MM.1S (cell line): ENCODE measurements around the gene KIF16B.

ENCODE experiments used
- DNase-seq: peaks from one replicate; pipeline ENCODE4 v3.0.0-alpha.2; 2015
- H2AFZ ChIP-seq: fragments of 300-600 bp; sonication (generic); 2 replicates; pipeline ENCODE4 v1.6.0; 2016; ENCODE audit warnings: antibody characterized with exemption, low read length
- H3F3A ChIP-seq: fragments of 300-600 bp; sonication (generic); 2 replicates; pipeline ENCODE4 v1.6.1; 2016; ENCODE audit warnings: mild to moderate bottlenecking, antibody characterized with exemption, low read length, moderate library complexity, mixed read lengths; ENCODE audit not compliant: insufficient read depth
- H3K27ac ChIP-seq: fragments of 300-600 bp; sonication (generic); 2 replicates; pipeline ENCODE4 v1.5.1; 2016; ENCODE audit warnings: mild to moderate bottlenecking, low read length
- H3K27me3 ChIP-seq: fragments of 300-600 bp; sonication (generic); replicated peaks from 2 replicates; pipeline ENCODE4 v1.6.0; 2016; ENCODE audit warnings: low read length; ENCODE audit not compliant: insufficient read depth
- H3K36me3 ChIP-seq: fragments of 300-600 bp; sonication (generic); replicated peaks from 2 replicates; pipeline ENCODE4 v1.6.1; 2016; ENCODE audit warnings: mild to moderate bottlenecking, low read length, mixed read lengths; ENCODE audit not compliant: insufficient read depth
- H3K4me1 ChIP-seq: fragments of 300-600 bp; sonication (generic); 2 replicates; pipeline ENCODE4 v1.6.1; 2016; ENCODE audit warnings: low read length, mixed read lengths
- H3K4me2 ChIP-seq: fragments of 300-600 bp; sonication (generic); 2 replicates; pipeline ENCODE4 v1.6.0; 2016; ENCODE audit warnings: low read depth, low read length
- H3K4me3 ChIP-seq: fragments of 300-600 bp; sonication (generic); 2 replicates; pipeline ENCODE4 v1.5.1; 2016; ENCODE audit warnings: low read length, mixed read lengths
- H3K79me2 ChIP-seq: fragments of 300-600 bp; sonication (generic); 2 replicates; pipeline ENCODE4 v1.6.1; 2016; ENCODE audit warnings: mixed run types, low read length, mixed read lengths
- H3K9ac ChIP-seq: fragments of 300-600 bp; sonication (generic); 2 replicates; pipeline ENCODE4 v1.6.1; 2016; ENCODE audit warnings: low read length, mixed read lengths
- H3K9me2 ChIP-seq: fragments of 300-600 bp; sonication (generic); replicated peaks from 2 replicates; pipeline ENCODE4 v1.6.1; 2016; ENCODE audit warnings: mild to moderate bottlenecking, low read length, mixed read lengths; ENCODE audit not compliant: insufficient read depth
- H3K9me3 ChIP-seq: fragments of 300-600 bp; sonication (generic); replicated peaks from 2 replicates; pipeline ENCODE4 v1.6.1; 2016; ENCODE audit warnings: mild to moderate bottlenecking, low read length, mixed read lengths; ENCODE audit not compliant: insufficient read depth
- H4K20me1 ChIP-seq: fragments of 300-600 bp; sonication (generic); 2 replicates; pipeline ENCODE4 v1.6.1; 2016; ENCODE audit warnings: mild to moderate bottlenecking, low read length, moderate library complexity, mixed read lengths; ENCODE audit not compliant: insufficient read depth
- EZH2 ChIP-seq: fragments of 300-600 bp; sonication (generic); optimal IDR thresholded peaks from 2 replicates; pipeline ENCODE3; 2017; ENCODE audit warnings: low read depth, mild to moderate bottlenecking, antibody characterized with exemption, low read length, mixed read lengths
- EZH2phosphoT487 ChIP-seq: fragments of 300-600 bp; sonication (generic); IDR thresholded peaks from 2 replicates; pipeline ENCODE4 v1.6.1; 2018; ENCODE audit warnings: antibody characterized with exemption, low read length
- TF ChIP-seq, protein P1 (sequence below): fragments of 300-600 bp; sonication (generic); IDR thresholded peaks from 2 replicates; pipeline ENCODE4 v1.5.1; 2016; ENCODE audit warnings: antibody characterized with exemption, low read length, mixed read lengths

The KIF16B gene

GRCh38 chr20:16459019-16459700 is 114.1 kb downstream of the KIF16B start:
- Histone ChIP-seq H3K9me3 (no peaks in the 10 kb centered on the region), H3F3A (no peaks in the 10 kb centered on the region), H4K20me1 (no peaks in the 10 kb centered on the region), H2AFZ (no peak overlapping the region), H3K9ac (no peak overlapping the region), H3K36me3 (no peaks in the 10 kb centered on the region), H3K79me2 (no peaks in the 10 kb centered on the region), H3K4me2 (no peak overlapping the region), H3K27me3 (no peaks in the 10 kb centered on the region), H3K4me1 (no peaks in the 10 kb centered on the region), H3K4me3 (no peak overlapping the region), H3K27ac (no peak overlapping the region), H3K9me2 (no peaks in the 10 kb centered on the region)
- no peak for DNase-seq
- TF ChIP-seq, protein P1, sequence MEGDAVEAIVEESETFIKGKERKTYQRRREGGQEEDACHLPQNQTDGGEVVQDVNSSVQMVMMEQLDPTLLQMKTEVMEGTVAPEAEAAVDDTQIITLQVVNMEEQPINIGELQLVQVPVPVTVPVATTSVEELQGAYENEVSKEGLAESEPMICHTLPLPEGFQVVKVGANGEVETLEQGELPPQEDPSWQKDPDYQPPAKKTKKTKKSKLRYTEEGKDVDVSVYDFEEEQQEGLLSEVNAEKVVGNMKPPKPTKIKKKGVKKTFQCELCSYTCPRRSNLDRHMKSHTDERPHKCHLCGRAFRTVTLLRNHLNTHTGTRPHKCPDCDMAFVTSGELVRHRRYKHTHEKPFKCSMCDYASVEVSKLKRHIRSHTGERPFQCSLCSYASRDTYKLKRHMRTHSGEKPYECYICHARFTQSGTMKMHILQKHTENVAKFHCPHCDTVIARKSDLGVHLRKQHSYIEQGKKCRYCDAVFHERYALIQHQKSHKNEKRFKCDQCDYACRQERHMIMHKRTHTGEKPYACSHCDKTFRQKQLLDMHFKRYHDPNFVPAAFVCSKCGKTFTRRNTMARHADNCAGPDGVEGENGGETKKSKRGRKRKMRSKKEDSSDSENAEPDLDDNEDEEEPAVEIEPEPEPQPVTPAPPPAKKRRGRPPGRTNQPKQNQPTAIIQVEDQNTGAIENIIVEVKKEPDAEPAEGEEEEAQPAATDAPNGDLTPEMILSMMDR = no peak
- TF ChIP-seq EZH2 = no peak
- no peak for TF ChIP-seq EZH2phosphoT487

GRCh38 chr20:16457514-16457913 is 115.7 kb downstream of the KIF16B start:
- H4K20me1 ChIP-seq = no peaks in the 10 kb centered on the region
- H3K4me1 ChIP-seq = no peaks in the 10 kb centered on the region
- H3K9me3 ChIP-seq = no peaks in the 10 kb centered on the region
- no peaks in the 10 kb centered on the region for H3K79me2 ChIP-seq
- no peak for DNase-seq
- no peak overlapping the region for H3K9ac ChIP-seq
- no peak overlapping the region for H2AFZ ChIP-seq
- H3K27me3 ChIP-seq = no peaks in the 10 kb centered on the region
- TF ChIP-seq, protein P1 = no peak
- no peak for TF ChIP-seq EZH2phosphoT487
- TF ChIP-seq EZH2 = no peak
- no peaks in the 10 kb centered on the region for H3K9me2 ChIP-seq
- H3F3A ChIP-seq = no peaks in the 10 kb centered on the region
- no peaks in the 10 kb centered on the region for H3K36me3 ChIP-seq
- no peak overlapping the region for H3K27ac ChIP-seq
- H3K4me2 ChIP-seq = no peak overlapping the region
- H3K4me3 ChIP-seq = no peak overlapping the region

GRCh38 chr20:16455324-16455723 is 117.9 kb downstream of the KIF16B start:
- H3K27ac ChIP-seq = no peak overlapping the region
- H3K4me2 ChIP-seq = no peak overlapping the region
- H2AFZ ChIP-seq = no peak overlapping the region
- no peak for TF ChIP-seq EZH2phosphoT487
- TF ChIP-seq, protein P1 = no peak
- no peak overlapping the region for H3K9ac ChIP-seq
- no peak overlapping the region for H3K4me3 ChIP-seq
- DNase-seq = no peak
- no peaks in the 10 kb centered on the region for H3K36me3 ChIP-seq
- H3F3A ChIP-seq = no peaks in the 10 kb centered on the region
- H3K4me1 ChIP-seq = no peaks in the 10 kb centered on the region
- H4K20me1 ChIP-seq = no peaks in the 10 kb centered on the region
- no peaks in the 10 kb centered on the region for H3K27me3 ChIP-seq
- H3K9me2 ChIP-seq = no peaks in the 10 kb centered on the region
- no peaks in the 10 kb centered on the region for H3K79me2 ChIP-seq
- no peaks in the 10 kb centered on the region for H3K9me3 ChIP-seq
